GM10266 (cell line): ENCODE measurements around the gene CRISP3.

Source experiments
- DNase-seq: peaks from one replicate; pipeline ENCODE4 v3.0.0; 2012; ENCODE audit errors: extremely low spot score
- TF ChIP-seq, protein P1 (sequence below): IDR thresholded peaks from 2 replicates; pipeline ENCODE4 v1.5.1; 2012; ENCODE audit warnings: mild to moderate bottlenecking, low read depth; ENCODE audit not compliant: control insufficient read depth, insufficient read depth; ENCODE audit errors: missing control alignments

CRISP3 gene

GRCh38 chr6:49693512-49693911 lies 50.7 kb downstream of the CRISP3 start:
- TF ChIP-seq, protein P1, sequence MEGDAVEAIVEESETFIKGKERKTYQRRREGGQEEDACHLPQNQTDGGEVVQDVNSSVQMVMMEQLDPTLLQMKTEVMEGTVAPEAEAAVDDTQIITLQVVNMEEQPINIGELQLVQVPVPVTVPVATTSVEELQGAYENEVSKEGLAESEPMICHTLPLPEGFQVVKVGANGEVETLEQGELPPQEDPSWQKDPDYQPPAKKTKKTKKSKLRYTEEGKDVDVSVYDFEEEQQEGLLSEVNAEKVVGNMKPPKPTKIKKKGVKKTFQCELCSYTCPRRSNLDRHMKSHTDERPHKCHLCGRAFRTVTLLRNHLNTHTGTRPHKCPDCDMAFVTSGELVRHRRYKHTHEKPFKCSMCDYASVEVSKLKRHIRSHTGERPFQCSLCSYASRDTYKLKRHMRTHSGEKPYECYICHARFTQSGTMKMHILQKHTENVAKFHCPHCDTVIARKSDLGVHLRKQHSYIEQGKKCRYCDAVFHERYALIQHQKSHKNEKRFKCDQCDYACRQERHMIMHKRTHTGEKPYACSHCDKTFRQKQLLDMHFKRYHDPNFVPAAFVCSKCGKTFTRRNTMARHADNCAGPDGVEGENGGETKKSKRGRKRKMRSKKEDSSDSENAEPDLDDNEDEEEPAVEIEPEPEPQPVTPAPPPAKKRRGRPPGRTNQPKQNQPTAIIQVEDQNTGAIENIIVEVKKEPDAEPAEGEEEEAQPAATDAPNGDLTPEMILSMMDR: no peak
- DNase-seq: no peak

- DNase-seq: no peak
These were observed 51.7 kb downstream of the CRISP3 start for GRCh38 chr6:49692534-49692933.

More at GRCh38 chr6:49692534-49692933, 51.7 kb downstream of the CRISP3 start:
- TF ChIP-seq, protein P1: no peak
